ENCODE results near the gene CLPTM1L.

The CLPTM1L gene

DNA sequence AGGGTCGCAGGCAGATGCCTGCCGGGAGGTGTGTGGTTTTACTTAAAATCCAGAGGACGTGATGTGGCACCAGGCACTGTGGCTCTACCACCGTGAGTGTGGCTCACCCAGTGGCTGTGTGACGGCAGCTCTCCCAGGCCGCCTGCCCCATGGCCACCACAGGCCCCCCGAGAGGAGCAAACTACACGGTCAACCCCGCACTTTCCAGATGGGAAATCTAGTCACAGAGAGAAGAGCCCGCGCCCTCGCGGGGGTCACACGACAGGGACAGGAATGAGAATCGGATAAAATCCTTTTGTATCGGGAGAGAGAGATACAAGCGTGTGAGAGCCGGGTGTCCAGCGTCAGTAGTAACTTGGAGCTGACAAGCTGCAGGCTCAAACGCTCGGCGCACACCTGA lies 74.5 kb downstream of the CLPTM1L start:
- no peak for DNase-seq

DNA sequence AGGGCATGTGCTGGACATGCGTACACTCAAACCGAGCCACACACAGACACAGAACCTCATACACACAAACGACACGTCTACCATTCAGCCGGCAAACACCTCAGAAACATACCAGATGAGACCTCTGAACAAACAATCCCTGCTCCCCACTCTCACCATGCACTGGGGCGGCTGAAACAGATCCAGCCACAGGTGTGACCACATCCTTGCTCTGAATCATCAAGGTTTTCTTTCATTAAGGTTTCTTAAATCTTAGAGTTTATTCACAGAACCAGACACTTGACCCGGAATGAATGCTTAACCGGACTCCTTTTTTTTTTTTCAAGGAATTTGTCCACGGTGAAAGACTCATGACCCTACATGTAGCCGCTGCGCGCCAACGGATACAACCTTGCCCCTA lies 76.2 kb downstream of the CLPTM1L start:
- DNase-seq: peak; percentile 34

DNA sequence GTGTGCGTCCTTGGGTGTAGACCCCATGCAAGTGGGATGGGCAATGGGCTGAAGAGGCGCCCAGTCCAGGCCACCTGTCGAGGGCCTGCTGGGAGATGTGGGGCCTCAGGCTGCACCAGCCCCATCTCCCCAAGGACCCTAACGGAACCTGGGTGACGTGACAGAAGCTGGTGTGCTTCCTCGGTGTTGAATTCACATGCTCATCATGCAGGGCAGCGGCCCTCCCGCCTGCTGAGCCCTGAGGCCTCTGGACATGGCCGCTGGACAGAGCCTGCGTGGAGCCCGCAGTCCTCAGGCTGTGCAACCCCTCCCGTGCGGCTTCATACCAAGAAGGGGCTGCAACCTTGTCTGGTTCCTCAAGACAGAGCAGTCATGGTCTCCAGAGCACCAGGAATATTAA lies 76.8 kb downstream of the CLPTM1L start:
- no peak for DNase-seq

Data from stimulated activated naive CD4-positive, alpha-beta T cell treated with Interleukin-2 at 50 U/mL for 16 hours (primary cell).